Measurements from ENCODE around the gene SLC24A1. TPM values are rescaled to one million over a fixed set of nuclear protein-coding genes. Genes with fewer than 3 reads are reported as not detected.
A peak's percentile ranks its signal among the peaks of the same experiment; 100 is the strongest.

Gene SLC24A1
- total RNA-seq, 1 experiment from 2014 or later: 3.0 TPM

DNA sequence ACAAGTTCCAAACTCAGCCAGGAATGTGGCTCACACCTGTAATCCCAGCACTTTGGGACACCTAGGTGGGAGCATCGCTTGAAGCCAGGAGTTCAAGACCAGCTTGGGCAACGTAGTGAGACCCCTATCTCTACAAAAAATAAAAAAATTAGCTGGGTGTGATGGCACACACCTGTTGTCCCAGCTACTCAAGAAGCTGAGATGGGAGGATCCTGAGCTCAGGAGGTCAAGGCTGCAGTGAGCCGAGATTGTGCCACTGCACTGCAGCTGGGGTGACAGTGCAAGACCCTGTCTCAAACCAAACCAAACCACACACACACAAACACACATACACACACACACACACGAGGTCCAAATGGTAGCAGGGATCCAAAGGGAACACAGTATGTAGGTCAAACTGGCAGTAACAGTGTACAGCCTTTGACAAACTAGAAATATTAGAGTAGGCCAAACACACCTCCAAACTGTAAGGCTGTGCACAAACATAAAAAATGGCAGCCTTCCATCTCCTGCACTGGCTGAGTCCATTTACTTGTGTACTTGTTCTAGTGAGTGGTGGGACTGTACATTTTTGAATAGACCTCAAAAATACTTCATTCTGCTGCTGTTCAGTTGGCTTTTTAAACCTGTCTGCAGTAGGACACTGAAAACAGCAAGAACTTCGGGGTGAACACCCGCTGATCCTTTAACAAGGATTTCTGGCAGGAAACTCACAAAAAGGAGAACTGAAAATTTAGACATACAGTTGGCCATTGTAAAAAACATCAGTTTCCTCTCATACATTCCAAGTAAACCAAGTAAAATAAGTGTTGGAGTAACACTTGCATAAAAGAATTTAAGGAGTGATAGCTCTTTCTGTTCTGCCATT is 44.4 kb upstream of the SLC24A1 start:
- no peaks in the 10 kb centered on the region for H3F3A ChIP-seq (ENCODE audit: low read length, unreplicated experiment)
- H3K27me3 ChIP-seq (ENCODE audit: low read length): no peaks in the 10 kb centered on the region
- no peak overlapping the region for H3K9ac ChIP-seq (ENCODE audit: low read length)
- H3K4me2 ChIP-seq (ENCODE audit: low read length): no peak overlapping the region
- BruUV-seq (replicated peaks): TSS peak; percentile 46
- CTCF ChIA-PET: no interaction called here
- H3K9me3 ChIP-seq (ENCODE audit: low read length): no peaks in the 10 kb centered on the region
- H3K79me2 ChIP-seq (ENCODE audit: low read length): no peaks in the 10 kb centered on the region
- H2AFZ ChIP-seq (ENCODE audit: low read length): no peak overlapping the region
- intact Hi-C loops (cut with micrococcal nuclease): loop anchor here (5.0 kb wide), 1 partner anchor 45 kb away; the partner anchor contains the start of gene HACD3
- peaks cover 26% of the 10 kb centered on the region for H3K4me1 ChIP-seq (ENCODE audit: insufficient read depth, low read length)
- no peak for TF ChIP-seq EZH2 (IDR thresholded peaks at IDR 0.05; ENCODE audit: low read length, unreplicated experiment)
- TF ChIP-seq EZH2phosphoT487 (IDR thresholded peaks at IDR 0.05; ENCODE audit: borderline replicate concordance, low read length): no peak
- TF ChIP-seq, protein P1, sequence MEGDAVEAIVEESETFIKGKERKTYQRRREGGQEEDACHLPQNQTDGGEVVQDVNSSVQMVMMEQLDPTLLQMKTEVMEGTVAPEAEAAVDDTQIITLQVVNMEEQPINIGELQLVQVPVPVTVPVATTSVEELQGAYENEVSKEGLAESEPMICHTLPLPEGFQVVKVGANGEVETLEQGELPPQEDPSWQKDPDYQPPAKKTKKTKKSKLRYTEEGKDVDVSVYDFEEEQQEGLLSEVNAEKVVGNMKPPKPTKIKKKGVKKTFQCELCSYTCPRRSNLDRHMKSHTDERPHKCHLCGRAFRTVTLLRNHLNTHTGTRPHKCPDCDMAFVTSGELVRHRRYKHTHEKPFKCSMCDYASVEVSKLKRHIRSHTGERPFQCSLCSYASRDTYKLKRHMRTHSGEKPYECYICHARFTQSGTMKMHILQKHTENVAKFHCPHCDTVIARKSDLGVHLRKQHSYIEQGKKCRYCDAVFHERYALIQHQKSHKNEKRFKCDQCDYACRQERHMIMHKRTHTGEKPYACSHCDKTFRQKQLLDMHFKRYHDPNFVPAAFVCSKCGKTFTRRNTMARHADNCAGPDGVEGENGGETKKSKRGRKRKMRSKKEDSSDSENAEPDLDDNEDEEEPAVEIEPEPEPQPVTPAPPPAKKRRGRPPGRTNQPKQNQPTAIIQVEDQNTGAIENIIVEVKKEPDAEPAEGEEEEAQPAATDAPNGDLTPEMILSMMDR (conservative IDR thresholded peaks at IDR 0.05; ENCODE audit: low read depth, low read length): no peak
- no peak overlapping the region for H3K4me3 ChIP-seq (ENCODE audit: low read length)
- H3K36me3 ChIP-seq (ENCODE audit: low read depth, low read length): peaks cover 26% of the 10 kb centered on the region
- DNase-seq (no peak), ATAC-seq (no peak)
- no peak overlapping the region for H3K27ac ChIP-seq (ENCODE audit: low read length)
- POLR2A ChIA-PET (ENCODE audit: unreplicated experiment): no interaction called here
- H3K9me2 ChIP-seq (replicated peaks; ENCODE audit: low read length): no peaks in the 10 kb centered on the region
- no peaks in the 10 kb centered on the region for H4K20me1 ChIP-seq (ENCODE audit: low read length)

DNA sequence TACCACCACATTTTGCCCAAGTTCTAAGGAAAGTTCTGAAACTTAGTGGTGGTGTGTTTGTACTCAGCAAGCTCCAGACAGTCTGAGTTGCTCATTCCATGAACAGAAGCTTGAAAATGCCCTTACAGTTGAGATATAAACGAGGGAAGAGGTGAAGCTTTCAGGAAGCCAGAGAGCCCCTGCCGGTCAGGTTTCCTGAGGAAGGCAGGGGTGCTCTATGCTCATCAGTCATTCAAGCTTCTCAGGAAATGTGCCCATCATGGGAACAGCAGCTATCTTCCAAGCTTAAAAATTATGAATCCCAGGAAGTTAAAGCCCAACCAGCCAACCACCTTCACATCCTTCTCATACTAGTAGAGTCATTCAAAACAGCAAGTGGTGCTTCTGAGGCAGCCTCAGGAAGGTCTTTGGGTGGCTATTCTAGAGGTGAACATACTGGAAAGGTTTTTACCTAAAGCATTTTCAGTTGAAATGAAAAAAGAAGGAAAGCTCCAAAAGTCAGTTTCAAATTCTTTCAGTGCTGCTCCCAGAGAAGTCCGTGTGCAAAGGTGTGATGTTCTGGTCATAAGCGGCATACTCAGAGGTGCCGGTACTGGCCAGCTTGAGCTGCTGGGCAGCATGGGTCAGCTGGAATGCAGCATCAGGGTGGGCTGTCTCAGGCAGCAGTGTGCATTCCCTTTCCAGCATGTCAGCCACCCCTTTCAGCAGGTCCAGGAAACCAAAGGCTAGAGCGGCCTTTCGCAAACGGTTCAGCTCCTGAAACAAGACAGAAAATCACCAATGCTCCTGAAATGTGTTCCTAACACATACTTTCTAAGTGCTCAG is 42.6 kb upstream of the SLC24A1 start:
- peaks cover 23% of the 10 kb centered on the region for H3K36me3 ChIP-seq (ENCODE audit: low read depth, low read length)
- H3K27ac ChIP-seq (ENCODE audit: low read length): no peak overlapping the region
- ChIA-PET POLR2A (ENCODE audit: unreplicated experiment) (no interaction called here), CTCF (interaction anchor here (0.6 kb wide), 1 partner anchor 292 kb away, joined by 5 read pairs; no protein-coding TSS in a partner anchor)
- DNase-seq (no peak), ATAC-seq (no peak)
- no peak overlapping the region for H3K4me3 ChIP-seq (ENCODE audit: low read length)
- no peak overlapping the region for H3K4me2 ChIP-seq (ENCODE audit: low read length)
- no peaks in the 10 kb centered on the region for H3K9me2 ChIP-seq (replicated peaks; ENCODE audit: low read length)
- no peaks in the 10 kb centered on the region for H3F3A ChIP-seq (ENCODE audit: low read length, unreplicated experiment)
- no peaks in the 10 kb centered on the region for H3K9me3 ChIP-seq (ENCODE audit: low read length)
- no peak overlapping the region for H2AFZ ChIP-seq (ENCODE audit: low read length)
- H3K79me2 ChIP-seq (ENCODE audit: low read length): no peaks in the 10 kb centered on the region
- intact Hi-C loops (cut with micrococcal nuclease): loop anchor here (5.0 kb wide), 1 partner anchor 47 kb away; the partner anchor contains the start of gene HACD3
- no TSS peak for BruUV-seq (replicated peaks)
- peaks cover 26% of the 10 kb centered on the region for H3K4me1 ChIP-seq (ENCODE audit: insufficient read depth, low read length)
- H3K9ac ChIP-seq (ENCODE audit: low read length): no peak overlapping the region
- no peaks in the 10 kb centered on the region for H3K27me3 ChIP-seq (ENCODE audit: low read length)
- no peaks in the 10 kb centered on the region for H4K20me1 ChIP-seq (ENCODE audit: low read length)
- TF ChIP-seq EZH2 (IDR thresholded peaks at IDR 0.05; ENCODE audit: low read length, unreplicated experiment) (no peak), EZH2phosphoT487 (IDR thresholded peaks at IDR 0.05; ENCODE audit: borderline replicate concordance, low read length) (no peak)
- TF ChIP-seq, protein P1 (conservative IDR thresholded peaks at IDR 0.05; ENCODE audit: low read depth, low read length): no peak

Measured in PC-3 (cell line).